Tibial nerve (tissue), 4 donors: ENCODE data around the gene RFXAP. TPM values are rescaled to one million over a fixed set of nuclear protein-coding genes. Genes with fewer than 3 reads are reported as not detected.

Experiments used
- DNase-seq, 2 donors: peaks; one replicate each; pipeline ENCODE4 v3.0.0-alpha.2; 2019; ENCODE audit warnings: low spot score in 2 of 2
- H3K27ac ChIP-seq, 4 donors: fragments of 200-600 bp; sonication (generic) in 3 of 4; one replicate each; pipeline ENCODE4 v1.5.1; 2017 to 2019; ENCODE audit warnings: mild to moderate bottlenecking in 1 of 4
- H3K27me3 ChIP-seq, 2 donors: fragments of 200-600 bp; sonication (generic) in 1 of 2; one replicate each; pipeline versions ENCODE4 v1.5.1 to v1.6.0; 2017 to 2019
- H3K36me3 ChIP-seq, 3 donors: fragments of 200-600 bp; sonication (generic); one replicate each; pipeline ENCODE4 v1.5.1; 2018 to 2019
- H3K4me1 ChIP-seq, 4 donors: fragments of 200-600 bp; sonication (generic) in 3 of 4; one replicate each; pipeline ENCODE4 v1.5.1; 2017 to 2019
- H3K4me3 ChIP-seq, 4 donors: fragments of 200-600 bp; sonication (generic) in 3 of 4; one replicate each; pipeline ENCODE4 v1.5.1; 2017 to 2019; ENCODE audit warnings: mild to moderate bottlenecking in 1 of 4, moderate library complexity in 1 of 4
- H3K9me3 ChIP-seq, 4 donors: fragments of 200-600 bp; sonication (generic) in 3 of 4; one replicate each; pipeline ENCODE4 v1.5.1; 2017 to 2019
- EP300 ChIP-seq, 2 donors: sonication (generic); formaldehyde crosslinking; IDR thresholded peaks; one replicate each; pipeline ENCODE4 v1.6.1; 2017; ENCODE audit warnings: antibody characterized with exemption in 2 of 2, mild to moderate bottlenecking in 1 of 2
- POLR2A ChIP-seq, 2 donors: fragments of 450-650 bp; IDR thresholded peaks; one replicate each; pipeline ENCODE4 v1.6.1; 2017; ENCODE audit warnings: antibody characterized with exemption in 2 of 2, mild to moderate bottlenecking in 2 of 2, moderate library complexity in 2 of 2
- WGBS, 2 donors: methylation state at CpG; one replicate each; pipeline ENCODE4 v1.1.5; 2018; 5-methylcytosine and 5-hydroxymethylcytosine counted together
- total RNA-seq, 4 donors: library from RNA; depleted of rRNA; stranded (reverse); fragments of >200 nt; gene quantifications; one replicate each; pipeline ENCODE4 v1.1.0, GENCODE V29; 2016
- TF ChIP-seq, protein P1 (sequence below), 5 experiments: fragments of 200-600 bp in 3 of 5; fragments of 450-650 bp in 2 of 5; sonication (generic) in 3 of 5; IDR thresholded peaks; one replicate each; pipeline ENCODE4 v1.5.1; 2016 to 2019; ENCODE audit warnings: antibody characterized with exemption in 5 of 5, mild to moderate bottlenecking in 3 of 5, moderate library complexity in 2 of 5

The RFXAP gene
- total RNA-seq, 4 donors from 2014 or later, result 4.8 to 12.9 (median 5.9) TPM

DNA sequence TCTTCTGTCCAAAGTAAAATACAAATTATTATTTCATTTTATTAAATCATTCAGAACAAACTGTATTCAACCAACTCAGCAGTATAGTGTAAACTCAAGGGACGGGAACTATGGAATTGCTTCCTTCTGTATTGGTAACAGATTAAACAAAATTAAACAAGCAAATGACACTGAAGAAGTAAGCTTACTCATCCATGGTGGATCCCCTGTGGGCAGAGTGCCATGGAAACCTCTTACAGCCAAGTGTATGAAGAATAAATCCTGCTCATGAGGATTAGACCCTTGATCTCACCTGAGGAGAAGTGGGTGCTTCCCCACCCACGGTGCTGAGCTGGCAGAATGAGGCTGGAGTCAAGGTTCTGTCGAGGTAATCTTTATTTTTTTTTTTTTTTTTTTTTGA, 18.0 kb upstream of the RFXAP start:
- TF ChIP-seq, protein P1, sequence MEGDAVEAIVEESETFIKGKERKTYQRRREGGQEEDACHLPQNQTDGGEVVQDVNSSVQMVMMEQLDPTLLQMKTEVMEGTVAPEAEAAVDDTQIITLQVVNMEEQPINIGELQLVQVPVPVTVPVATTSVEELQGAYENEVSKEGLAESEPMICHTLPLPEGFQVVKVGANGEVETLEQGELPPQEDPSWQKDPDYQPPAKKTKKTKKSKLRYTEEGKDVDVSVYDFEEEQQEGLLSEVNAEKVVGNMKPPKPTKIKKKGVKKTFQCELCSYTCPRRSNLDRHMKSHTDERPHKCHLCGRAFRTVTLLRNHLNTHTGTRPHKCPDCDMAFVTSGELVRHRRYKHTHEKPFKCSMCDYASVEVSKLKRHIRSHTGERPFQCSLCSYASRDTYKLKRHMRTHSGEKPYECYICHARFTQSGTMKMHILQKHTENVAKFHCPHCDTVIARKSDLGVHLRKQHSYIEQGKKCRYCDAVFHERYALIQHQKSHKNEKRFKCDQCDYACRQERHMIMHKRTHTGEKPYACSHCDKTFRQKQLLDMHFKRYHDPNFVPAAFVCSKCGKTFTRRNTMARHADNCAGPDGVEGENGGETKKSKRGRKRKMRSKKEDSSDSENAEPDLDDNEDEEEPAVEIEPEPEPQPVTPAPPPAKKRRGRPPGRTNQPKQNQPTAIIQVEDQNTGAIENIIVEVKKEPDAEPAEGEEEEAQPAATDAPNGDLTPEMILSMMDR (IDR thresholded peaks at IDR 0.05), result no peak
- TF ChIP-seq POLR2A (IDR thresholded peaks at IDR 0.05) (no peak), EP300 (IDR thresholded peaks at IDR 0.05) (no peak)
- no peaks in the 10 kb centered on the region for H3K9me3 ChIP-seq
- WGBS, 2 donors, result 46 to 56% methylated on average over 3 of the region's 3 CpGs
- H3K4me1 ChIP-seq, result no peaks in the 10 kb centered on the region
- H3K27ac ChIP-seq, result no peak overlapping the region
- H3K27me3 ChIP-seq, result no peaks in the 10 kb centered on the region
- no peaks in the 10 kb centered on the region for H3K36me3 ChIP-seq
- DNase-seq, result no peak
- no peak overlapping the region for H3K4me3 ChIP-seq

DNA sequence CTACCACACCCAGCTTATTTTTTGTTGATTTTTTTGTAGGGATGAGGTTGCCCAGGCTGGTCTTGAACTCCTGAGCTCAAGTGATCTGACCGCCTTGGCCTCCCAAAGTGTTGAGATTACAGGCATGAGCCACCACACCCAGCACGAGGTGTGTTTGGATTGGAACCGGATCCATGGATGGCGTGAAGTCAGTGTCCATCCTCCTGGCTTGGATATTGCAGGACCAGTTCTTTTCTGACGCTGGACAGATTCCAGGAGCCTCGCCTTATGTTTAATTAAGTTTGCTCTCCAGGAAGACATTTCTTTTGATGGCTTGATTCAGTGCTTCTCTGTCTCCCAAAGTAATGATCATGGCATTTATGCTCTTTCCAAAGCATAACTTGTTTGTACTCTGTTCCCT, 14.4 kb upstream of the RFXAP start:
- no peaks in the 10 kb centered on the region for H3K4me1 ChIP-seq
- no peak for DNase-seq
- TF ChIP-seq POLR2A (IDR thresholded peaks at IDR 0.05), result no peak
- no peak for TF ChIP-seq EP300 (IDR thresholded peaks at IDR 0.05)
- TF ChIP-seq, protein P1 (IDR thresholded peaks at IDR 0.05), result no peak

DNA sequence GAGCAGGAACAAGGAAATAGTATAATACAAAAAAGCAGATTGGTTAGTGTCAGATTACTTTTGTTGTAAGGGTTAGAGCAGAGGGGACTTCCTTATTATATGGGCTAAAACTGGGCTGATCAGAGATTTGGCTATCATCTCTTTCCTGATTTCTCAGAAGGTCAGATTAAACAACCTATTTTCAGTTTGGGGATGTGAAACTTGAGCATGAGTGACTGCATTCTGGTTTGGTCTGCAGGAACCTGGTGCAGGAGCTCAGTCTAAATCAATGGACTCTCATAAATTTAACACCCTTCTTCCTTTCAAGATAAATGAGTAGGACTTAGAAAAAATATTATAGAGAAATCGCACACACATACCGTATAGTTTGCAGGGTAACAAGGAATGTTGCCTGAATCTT, 12.9 kb upstream of the RFXAP start:
- Histone ChIP-seq H3K36me3 (no peaks in the 10 kb centered on the region), H3K27me3 (no peaks in the 10 kb centered on the region), H3K27ac (no peak overlapping the region), H3K9me3 (no peaks in the 10 kb centered on the region), H3K4me1 (no peaks in the 10 kb centered on the region), H3K4me3 (no peak overlapping the region)
- TF ChIP-seq EP300 (IDR thresholded peaks at IDR 0.05) (no peak), POLR2A (IDR thresholded peaks at IDR 0.05) (no peak)
- TF ChIP-seq, protein P1 (IDR thresholded peaks at IDR 0.05), result no peak
- DNase-seq, result no peak
- 91 to 96% methylated on average over 2 of the region's 2 CpGs for WGBS, 2 donors

More for the DNA sequence above, 14.4 kb upstream of the RFXAP start:
- H3K4me3 ChIP-seq, result no peak overlapping the region
- no peak overlapping the region for H3K27ac ChIP-seq
- H3K9me3 ChIP-seq, result no peaks in the 10 kb centered on the region
- H3K36me3 ChIP-seq, result no peaks in the 10 kb centered on the region
- no peaks in the 10 kb centered on the region for H3K27me3 ChIP-seq
- WGBS, 2 donors, result 61 to 83% methylated on average over 6 of the region's 6 CpGs

DNA sequence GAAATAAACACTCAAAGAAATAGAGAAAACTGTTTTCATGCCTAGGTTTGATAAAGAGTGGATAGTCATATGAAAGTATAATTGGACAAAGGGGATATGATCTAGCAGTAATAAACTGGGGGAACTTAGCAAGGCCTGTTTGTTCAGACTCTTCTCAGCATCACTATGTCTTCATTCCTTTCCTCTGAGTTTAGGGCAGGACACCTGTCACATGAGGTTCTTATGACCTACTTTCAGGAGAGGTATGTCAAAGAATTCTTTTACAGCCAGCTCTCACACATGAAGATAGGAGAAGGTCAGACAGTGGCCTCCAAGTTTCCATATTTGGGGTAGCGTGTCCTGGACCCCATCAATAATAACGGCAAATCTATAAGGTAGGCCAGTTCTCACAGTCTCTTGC, 11.4 kb upstream of the RFXAP start:
- WGBS, 2 donors, result 79 to 92% methylated on average over 2 of the region's 2 CpGs
- TF ChIP-seq EP300 (IDR thresholded peaks at IDR 0.05) (no peak), POLR2A (IDR thresholded peaks at IDR 0.05) (no peak)
- TF ChIP-seq, protein P1 (IDR thresholded peaks at IDR 0.05), result no peak
- Histone ChIP-seq H3K4me3 (no peak overlapping the region), H3K9me3 (no peaks in the 10 kb centered on the region), H3K36me3 (no peaks in the 10 kb centered on the region), H3K27me3 (no peaks in the 10 kb centered on the region), H3K4me1 (no peaks in the 10 kb centered on the region), H3K27ac (no peak overlapping the region)
- DNase-seq, result no peak

DNA sequence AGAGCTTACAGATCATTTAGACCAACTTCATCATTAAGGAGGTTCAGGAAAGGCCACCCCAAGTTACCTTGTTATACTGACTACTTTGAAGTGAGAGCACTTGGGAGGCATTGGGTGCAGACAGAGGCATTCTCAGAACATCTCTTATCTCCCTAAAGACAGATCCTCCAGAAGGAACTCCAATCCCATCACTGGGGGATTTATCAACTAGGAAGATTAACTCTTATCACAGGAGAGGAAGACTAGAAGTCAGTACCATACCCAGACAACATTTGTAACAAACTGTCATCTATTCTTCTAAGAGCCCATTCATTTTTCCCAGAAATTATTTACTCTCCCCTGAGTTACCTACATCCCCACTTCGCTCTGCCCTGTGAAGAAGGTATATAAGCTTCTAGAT, 5.8 kb upstream of the RFXAP start:
- no peaks in the 10 kb centered on the region for H3K9me3 ChIP-seq
- DNase-seq, result no peak

More for the DNA sequence above, 5.8 kb upstream of the RFXAP start:
- Histone ChIP-seq H3K4me1 (peaks cover 0 to 5% (median 0%) of the 10 kb centered on the region in 4 donors), H3K4me3 (no peak overlapping the region), H3K27me3 (no peaks in the 10 kb centered on the region), H3K36me3 (no peaks in the 10 kb centered on the region), H3K27ac (no peak overlapping the region)
- WGBS, 2 donors, result 84 to 100% methylated on average over 1 of the region's 1 CpG
- no peak for TF ChIP-seq EP300 (IDR thresholded peaks at IDR 0.05)
- TF ChIP-seq POLR2A (IDR thresholded peaks at IDR 0.05), result no peak
- TF ChIP-seq, protein P1 (IDR thresholded peaks at IDR 0.05), result no peak
